K562 (cell line): Measurements from ENCODE around the gene ATP2A1. TPM values are rescaled to one million over a fixed set of nuclear protein-coding genes. Genes with fewer than 3 reads are reported as not detected.
A peak's percentile ranks its signal among the peaks of the same experiment; 100 is the strongest.

ENCODE experiments used
- ATAC-seq: fragments of 200-7000 bp; cut with Tn5 transposase; 3 replicates; pipeline ENCODE4 v1.9.1; 2020; ENCODE audit warnings: moderate library complexity
- BruUV-seq: library from RNA; stranded (reverse); fragments of 400-500 nt; replicated peaks from 2 replicates; lab custom pipeline; 2021; lab: Mats Ljungman, UMichigan
- CTCF ChIA-PET: fragments of 300-600 bp; formaldehyde crosslinking; extraction: SDS; loops from one replicate; lab custom pipeline; 2021; ENCODE audit warnings: low intra/inter-chr PET ratio; lab: Yijun Ruan, JAX
- POLR2A ChIA-PET: fragments of 300-600, 350-650 bp; sonication (Branson Sonifier 250); formaldehyde crosslinking; extraction: SDS; loops from one replicate; lab custom pipeline; 2021; ENCODE audit warnings: antibody characterized with exemption, inconsistent platforms; lab: Yijun Ruan, JAX
- DNase-seq, 4 experiments: peaks; one replicate each; pipeline versions ENCODE4 v3.0.0 to v3.0.0-alpha.2; 2011 to 2018; ENCODE audit warnings: low spot score in 3 of 4, mixed read lengths in 3 of 4; ENCODE audit errors: extremely low read depth in 1 of 4
- FAIRE-seq: peaks from 2 replicates; lab custom pipeline; 2011; peaks lifted over from hg19 to GRCh38; lab: Jason Lieb, UNC
- H2AFZ ChIP-seq: 2 replicates; pipeline ENCODE4 v1.6.0; 2011; ENCODE audit warnings: low read depth, low read length, control low read depth, inconsistent platforms
- H3K27ac ChIP-seq: fragments of 200-600 bp; 3 replicates; pipeline ENCODE4 v1.8.0; 2011; ENCODE audit warnings: low read depth, mild to moderate bottlenecking, control low read depth, inconsistent platforms, low read length, moderate library complexity, mixed read lengths; ENCODE audit errors: extremely low read depth
- H3K27me3 ChIP-seq, 2 experiments: fragments of 300-600 bp in 1 of 2; 2 replicates in 1 of 2; 3 replicates in 1 of 2; pipeline versions ENCODE4 v1.6.0 to v1.8.0; 2011; ENCODE audit warnings: inconsistent platforms in 2 of 2, low read length in 2 of 2, mild to moderate bottlenecking in 1 of 2, mixed read lengths in 1 of 2, moderate library complexity in 1 of 2; ENCODE audit not compliant: control insufficient read depth in 2 of 2, insufficient read depth in 2 of 2
- H3K36me3 ChIP-seq: fragments of 300-600 bp; 3 replicates; pipeline ENCODE4 v1.8.0; 2011; ENCODE audit warnings: mild to moderate bottlenecking, low read length, inconsistent platforms; ENCODE audit not compliant: control insufficient read depth, insufficient read depth
- H3K4me1 ChIP-seq, 2 experiments: fragments of 200-600 bp in 1 of 2; replicated peaks in 1 of 2; 2 replicates in 1 of 2; 3 replicates in 1 of 2; pipeline versions ENCODE4 v1.5.1 to v1.8.0; 2011; ENCODE audit warnings: inconsistent platforms in 2 of 2, low read length in 2 of 2, mild to moderate bottlenecking in 1 of 2, mixed read lengths in 1 of 2, moderate library complexity in 1 of 2; ENCODE audit not compliant: control insufficient read depth in 2 of 2, insufficient read depth in 2 of 2
- H3K4me2 ChIP-seq: 2 replicates; pipeline ENCODE4 v1.6.1; 2011; ENCODE audit warnings: low read length, control low read depth, inconsistent platforms, mixed read lengths; ENCODE audit not compliant: insufficient read depth
- H3K4me3 ChIP-seq: fragments of 200-600 bp; sonication (generic), shearing (Covaris generic); 2 replicates; pipeline ENCODE4 v1.5.1; 2016; ENCODE audit warnings: control low read depth, inconsistent platforms
- H3K79me2 ChIP-seq: fragments of 200-600 bp; 3 replicates; pipeline ENCODE4 v1.8.0; 2011; ENCODE audit warnings: low read length, inconsistent platforms; ENCODE audit not compliant: control insufficient read depth, insufficient read depth
- H3K9ac ChIP-seq, 2 experiments: 2 replicates each; pipeline versions ENCODE4 v1.6.0 to v1.6.1; 2011; ENCODE audit warnings: low read depth in 2 of 2, low read length in 2 of 2, control low read depth in 1 of 2, inconsistent platforms in 1 of 2, mild to moderate bottlenecking in 1 of 2, mixed read lengths in 1 of 2; ENCODE audit not compliant: insufficient read depth in 1 of 2
- H3K9me1 ChIP-seq: one replicate; pipeline ENCODE4 v1.6.0; 2011; ENCODE audit warnings: inconsistent platforms, mild to moderate bottlenecking, low read length, moderate library complexity; ENCODE audit not compliant: control insufficient read depth, insufficient read depth
- H3K9me3 ChIP-seq: replicated peaks from 2 replicates; pipeline ENCODE4 v1.5.1; 2011; ENCODE audit warnings: low read depth, low read length, inconsistent platforms; ENCODE audit not compliant: control insufficient read depth, insufficient read depth
- H4K20me1 ChIP-seq: replicated peaks from 2 replicates; pipeline ENCODE4 v1.6.1; 2011; ENCODE audit warnings: low read length, inconsistent platforms, mixed read lengths; ENCODE audit not compliant: control insufficient read depth, insufficient read depth
- CHD4 ChIP-seq: fragments of 200-600 bp; sonication (generic); IDR thresholded peaks from 3 replicates; pipeline ENCODE4 v1.6.1; 2012; ENCODE audit warnings: low read depth, mild to moderate bottlenecking, mixed read lengths, low read length, inconsistent platforms; ENCODE audit not compliant: insufficient read depth, insufficient replicate concordance, poor library complexity, severe bottlenecking
- ELF1 ChIP-seq: fragments of 200-800 bp; sonication (Bioruptor generic); IDR thresholded peaks from 2 replicates; pipeline ENCODE4 v1.6.1; 2016; ENCODE audit warnings: missing genetic modification characterization, missing compliant biosample characterization
- FOXJ2 ChIP-seq: fragments of 200-800 bp; sonication (Bioruptor generic); IDR thresholded peaks from 2 replicates; pipeline ENCODE4 v1.6.1; 2016; ENCODE audit warnings: missing genetic modification characterization, missing compliant biosample characterization
- PRPF4 ChIP-seq: fragments of 200-400 bp; formaldehyde crosslinking; IDR thresholded peaks from one replicate; pipeline ENCODE4 v1.6.1; 2017; ENCODE audit warnings: low read length, low read depth, mild to moderate bottlenecking; ENCODE audit not compliant: insufficient read depth, poor library complexity, severe bottlenecking
- TRIM25 ChIP-seq: fragments of 450-650 bp; IDR thresholded peaks from 2 replicates; pipeline ENCODE4 v1.7.0; 2016; ENCODE audit warnings: borderline replicate concordance
- ZBTB5 ChIP-seq: fragments of 450-650 bp; IDR thresholded peaks from 2 replicates; pipeline ENCODE4 v1.6.1; 2017; ENCODE audit warnings: antibody characterized with exemption
- ZFP36 ChIP-seq: fragments of 150-350 bp; IDR thresholded peaks from 2 replicates; pipeline ENCODE4 v1.6.1; 2018; ENCODE audit warnings: low read length, low read depth; ENCODE audit not compliant: partially characterized antibody
- ZNF121 ChIP-seq: sonication (generic); formaldehyde crosslinking; conservative IDR thresholded peaks from 2 replicates; pipeline ENCODE4 v1.8.0; 2022; ENCODE audit warnings: missing genetic modification reagents
- ZNF224 ChIP-seq: sonication (generic); formaldehyde crosslinking; IDR thresholded peaks from 2 replicates; pipeline ENCODE4 v1.8.0; 2022; ENCODE audit warnings: mild to moderate bottlenecking, missing genetic modification reagents
- ZNF316 ChIP-seq: fragments of 450-650 bp; IDR thresholded peaks from 2 replicates; pipeline ENCODE4 v1.6.1; 2016
- ZNF354B ChIP-seq: fragments of 250-450 bp; sonication (Bioruptor Pico); IDR thresholded peaks from 2 replicates; pipeline ENCODE4 v1.4.0; 2020
- ZNF583 ChIP-seq: fragments of 250-450 bp; sonication (Bioruptor Pico); IDR thresholded peaks from 2 replicates; pipeline ENCODE4 v1.4.0; 2020
- WGBS: fragments of 100-300 bp; shearing (Covaris generic); methylation state at CpG from one replicate; pipeline ENCODE4 v1.1.6; 2016; ENCODE audit warnings: low coverage, mixed read lengths; ENCODE audit not compliant: insufficient coverage; ENCODE audit errors: missing lambda C conversion rate; 5-methylcytosine and 5-hydroxymethylcytosine counted together
- in situ Hi-C: fragments of 300-500 bp; cut with MboI; formaldehyde crosslinking; loops from 4 replicates; pipeline ENCODE4 v1.15.0; 2018; ENCODE audit warnings: inconsistent platforms, mixed read lengths
- intact Hi-C: fragments of 100-400 bp; cut with micrococcal nuclease; formaldehyde crosslinking; loops from 2 replicates; pipeline ENCODE4 v1.14.2; 2022
- polyA plus RNA-seq, 8 experiments: library from polyadenylated mRNA; depleted of rRNA in 4 of 8; stranded (reverse) in 5 of 8; unstranded in 3 of 8; fragments of >200 nt; fragmentation: Nextera tagmentation in 2 of 8; fragmentation: Illumina TruSeq in 1 of 8; extraction: Ambion mirVana in 2 of 8; extraction: Trizol in 1 of 8; gene quantifications; 2 replicates each; pipeline versions ENCODE4 v1.2.1 to v1.2.3, GENCODE V29; 2011 to 2014; ENCODE audit warnings: inconsistent platforms in 1 of 8, missing spikeins in 1 of 8
- total RNA-seq, 7 experiments: library from RNA; depleted of rRNA in 6 of 7; stranded (reverse); fragments of >200 nt in 6 of 7; fragmentation: Illumina TruSeq in 2 of 7; extraction: Trizol in 2 of 7; gene quantifications; 2 replicates each; pipeline versions ENCODE4 v1.2.1 to v1.2.3, GENCODE V29; 2011 to 2021; ENCODE audit warnings: low replicate concordance in 1 of 7

Gene ATP2A1
- total and polyA plus RNA-seq, 9 of the 15 experiments (the other 6 are each of a cell fraction or from before 2014, with no cell fraction given) = 0.25 to 2.6 (median 0.65) TPM

GRCh38 chr16:28918698-28919097 lies 40.4 kb downstream of the ATP2A1 start:
- no peak for DNase-seq
- in situ Hi-C loops = no loop called here
- H3K79me2 ChIP-seq = no peaks in the 10 kb centered on the region
- no peaks in the 10 kb centered on the region for H3K27me3 ChIP-seq
- CTCF ChIA-PET = no interaction called here
- TF ChIP-seq ZNF121 (CRISPR knock-in tag) (peak; percentile 78; the same call in 1 of the 2 replicates), ZFP36 (no peak)
- TF ChIP-seq, all 486 proteins: peak for 1
- WGBS = 79% methylated on average over 3 of the region's 3 CpGs
- Histone ChIP-seq H3K27ac (no peak overlapping the region), H2AFZ (no peak overlapping the region), H3K4me3 (no peak overlapping the region), H3K36me3 (no peaks in the 10 kb centered on the region), H3K9me3 (no peaks in the 10 kb centered on the region), H4K20me1 (no peaks in the 10 kb centered on the region), H3K9me1 (no peaks in the 10 kb centered on the region), H3K9ac (no peak overlapping the region), H3K4me1 (peaks cover 0 to 10% of the 10 kb centered on the region in 2 experiments; a peak in 2 of 5 replicates), H3K4me2 (no peak overlapping the region)
- ATAC-seq (no peak), FAIRE-seq (no peak)
- intact Hi-C loops = no loop called here
- no TSS peak for BruUV-seq
- POLR2A ChIA-PET = interaction anchor here (0.9 kb wide), 1 partner anchor 26 kb away, joined by 3 read pairs; no protein-coding TSS in a partner anchor

- no peak for ATAC-seq
- no peak for FAIRE-seq
These were observed 44.9 kb downstream of the ATP2A1 start for GRCh38 chr16:28923231-28923587.

More at GRCh38 chr16:28923231-28923587, 44.9 kb downstream of the ATP2A1 start:
- no peaks in the 10 kb centered on the region for H3K79me2 ChIP-seq
- ChIA-PET POLR2A (interaction anchor here (0.5 to 2.2 kb wide), 3 partner anchors 9 to 22 kb away, joined by 3 to 10 read pairs (median 5); no protein-coding TSS in a partner anchor), CTCF (no interaction called here)
- no peaks in the 10 kb centered on the region for H3K27me3 ChIP-seq
- H3K4me3 ChIP-seq = no peak overlapping the region
- no TSS peak for BruUV-seq
- H2AFZ ChIP-seq = no peak overlapping the region
- no peak overlapping the region for H3K9ac ChIP-seq
- in situ Hi-C loops (no loop called here), intact Hi-C loops (no loop called here)
- peaks cover 5% of the 10 kb centered on the region for H3K9me1 ChIP-seq
- H3K4me1 ChIP-seq = peaks cover 9 to 15% of the 10 kb centered on the region in 2 experiments
- TF ChIP-seq ELF1 (tag) = no peak
- TF ChIP-seq ZBTB5 = no peak
- TF ChIP-seq FOXJ2 (tag) = no peak
- TF ChIP-seq ZNF583 = no peak
- no peak for TF ChIP-seq ZNF224 (CRISPR knock-in tag)
- TF ChIP-seq ZNF354B (CRISPR knock-in tag) = no peak
- no peak for TF ChIP-seq CHD4
- TF ChIP-seq ZNF316 = no peak
- no peak for TF ChIP-seq PRPF4
- no peak for TF ChIP-seq TRIM25
- H4K20me1 ChIP-seq = no peaks in the 10 kb centered on the region
- no peak for DNase-seq
- H3K9me3 ChIP-seq = no peaks in the 10 kb centered on the region
- no peaks in the 10 kb centered on the region for H3K36me3 ChIP-seq
- WGBS = 90% methylated on average over 3 of the region's 3 CpGs
- no peak overlapping the region for H3K27ac ChIP-seq
- H3K4me2 ChIP-seq = no peak overlapping the region
